ENCODE measurements around the gene MBD3.

DNA sequence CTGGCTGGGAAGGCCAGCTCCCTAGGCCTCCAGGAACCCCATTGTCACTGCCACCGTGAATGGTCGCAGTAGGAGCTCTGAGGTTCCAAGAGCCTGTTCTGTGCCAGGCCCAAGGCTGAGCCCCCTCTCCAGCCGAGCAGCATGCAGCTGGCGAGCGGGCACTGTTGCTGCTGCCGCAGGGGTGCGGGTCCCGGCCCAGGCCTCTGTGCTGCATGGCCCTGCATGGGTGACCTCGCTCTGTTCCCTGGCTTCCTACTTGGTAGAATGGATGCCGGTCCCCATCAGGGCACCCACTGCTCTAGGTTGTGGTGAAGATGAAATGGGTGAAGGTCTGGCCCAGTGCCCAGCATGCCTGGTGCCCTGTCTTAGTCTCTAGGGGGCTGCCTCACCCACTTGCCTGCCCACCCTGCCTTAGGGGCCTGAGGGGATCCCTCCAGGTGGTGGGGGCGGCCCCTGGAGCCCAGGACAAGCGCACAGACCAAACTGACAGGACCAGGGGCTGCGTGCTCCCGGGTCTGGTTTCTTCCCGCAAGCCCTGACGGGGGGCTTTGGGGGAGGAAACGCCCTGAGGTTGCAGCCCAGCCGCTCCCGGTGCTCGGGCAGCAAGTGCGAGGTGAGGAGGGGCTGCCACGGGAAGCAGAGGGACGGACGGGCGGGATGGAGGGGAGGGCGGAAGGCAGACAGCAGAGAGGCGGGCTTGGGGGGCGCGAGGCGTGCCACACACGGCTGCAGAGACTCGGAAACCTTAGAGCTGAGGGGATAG, 21.3 kb upstream of the MBD3 start:
- TF ChIP-seq, protein P1, sequence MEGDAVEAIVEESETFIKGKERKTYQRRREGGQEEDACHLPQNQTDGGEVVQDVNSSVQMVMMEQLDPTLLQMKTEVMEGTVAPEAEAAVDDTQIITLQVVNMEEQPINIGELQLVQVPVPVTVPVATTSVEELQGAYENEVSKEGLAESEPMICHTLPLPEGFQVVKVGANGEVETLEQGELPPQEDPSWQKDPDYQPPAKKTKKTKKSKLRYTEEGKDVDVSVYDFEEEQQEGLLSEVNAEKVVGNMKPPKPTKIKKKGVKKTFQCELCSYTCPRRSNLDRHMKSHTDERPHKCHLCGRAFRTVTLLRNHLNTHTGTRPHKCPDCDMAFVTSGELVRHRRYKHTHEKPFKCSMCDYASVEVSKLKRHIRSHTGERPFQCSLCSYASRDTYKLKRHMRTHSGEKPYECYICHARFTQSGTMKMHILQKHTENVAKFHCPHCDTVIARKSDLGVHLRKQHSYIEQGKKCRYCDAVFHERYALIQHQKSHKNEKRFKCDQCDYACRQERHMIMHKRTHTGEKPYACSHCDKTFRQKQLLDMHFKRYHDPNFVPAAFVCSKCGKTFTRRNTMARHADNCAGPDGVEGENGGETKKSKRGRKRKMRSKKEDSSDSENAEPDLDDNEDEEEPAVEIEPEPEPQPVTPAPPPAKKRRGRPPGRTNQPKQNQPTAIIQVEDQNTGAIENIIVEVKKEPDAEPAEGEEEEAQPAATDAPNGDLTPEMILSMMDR (tag by site-specific recombination; IDR thresholded peaks at IDR 0.05): no peak
- no peak for TF ChIP-seq ZBTB17 (tag by site-specific recombination; IDR thresholded peaks at IDR 0.05)

Data from HEK293 (cell line).